Stomach (tissue), 4 donors: ENCODE measurements around the gene CBX4.

ENCODE experiments used
- CTCF ChIP-seq, 7 experiments: fragments of 450-650 bp in 4 of 7; fragments of 200-600 bp in 3 of 7; sonication (generic) in 3 of 7; IDR thresholded peaks; one replicate each; pipeline ENCODE4 v1.5.1; 2016 to 2019; ENCODE audit warnings: antibody characterized with exemption in 7 of 7, control low read depth in 2 of 7, mild to moderate bottlenecking in 1 of 7
- POLR2A ChIP-seq, 4 donors: fragments of 450-650 bp; IDR thresholded peaks; one replicate each; pipeline ENCODE4 v1.6.1; 2016; ENCODE audit warnings: antibody characterized with exemption in 4 of 4, control low read depth in 2 of 4, mild to moderate bottlenecking in 1 of 4, moderate library complexity in 1 of 4
- POLR2AphosphoS5 ChIP-seq, 3 donors: sonication (generic); formaldehyde crosslinking; IDR thresholded peaks; one replicate each; pipeline ENCODE4 v1.6.1; 2016; ENCODE audit warnings: antibody characterized with exemption in 3 of 3

- TF ChIP-seq CTCF (IDR thresholded peaks at IDR 0.05) (no peak), POLR2A (IDR thresholded peaks at IDR 0.05) (no peak), POLR2AphosphoS5 (IDR thresholded peaks at IDR 0.05) (no peak)
Measured at GRCh38 chr17:79800325-79801155, 38.7 kb downstream of the CBX4 start.
